Neural cell (in vitro differentiated cells): Measurements from ENCODE around the gene RASEF. TPM values are rescaled to one million over a fixed set of nuclear protein-coding genes. Genes with fewer than 3 reads are reported as not detected.

Experiments
- H2AFZ ChIP-seq: fragments of 200-600, 300-800 bp; sonication (generic), shearing (Covaris generic); 2 replicates; pipeline ENCODE4 v1.6.0; 2014; ENCODE audit warnings: low read depth, mild to moderate bottlenecking, antibody characterized with exemption, low read length, moderate library complexity
- H3F3A ChIP-seq: fragments of 200-600 bp; shearing (Covaris generic); 2 replicates; pipeline ENCODE4 v1.6.1; 2016; ENCODE audit warnings: mild to moderate bottlenecking, moderate library complexity, mixed read lengths, antibody characterized with exemption, low read length; ENCODE audit not compliant: insufficient read depth, poor library complexity, severe bottlenecking
- H3K27ac ChIP-seq: fragments of 200-600, 300-800 bp; sonication (generic), shearing (Covaris generic); 2 replicates; pipeline ENCODE4 v1.5.1; 2014; ENCODE audit warnings: mild to moderate bottlenecking, low read length, moderate library complexity
- H3K27me3 ChIP-seq: fragments of 300-800, 200-600 bp; sonication (generic), shearing (Covaris generic); 2 replicates; pipeline ENCODE4 v1.6.0; 2014; ENCODE audit warnings: mild to moderate bottlenecking, low read depth, low read length, moderate library complexity; ENCODE audit not compliant: insufficient read depth
- H3K36me3 ChIP-seq: fragments of 300-800, 200-600 bp; sonication (generic), shearing (Covaris generic); 2 replicates; pipeline ENCODE4 v1.5.1; 2014; ENCODE audit warnings: mild to moderate bottlenecking, antibody characterized with exemption, low read length, moderate library complexity; ENCODE audit not compliant: insufficient read depth
- H3K4me2 ChIP-seq: fragments of 300-800, 200-600 bp; sonication (generic), shearing (Covaris generic); 2 replicates; pipeline ENCODE4 v1.6.0; 2014; ENCODE audit warnings: mild to moderate bottlenecking, low read length
- H3K4me3 ChIP-seq: fragments of 300-800, 200-600 bp; sonication (generic), shearing (Covaris generic); 2 replicates; pipeline ENCODE4 v1.5.1; 2014; ENCODE audit warnings: mild to moderate bottlenecking, low read length, moderate library complexity
- H3K79me2 ChIP-seq: fragments of 200-600 bp; shearing (Covaris generic); replicated peaks from 2 replicates; pipeline ENCODE4 v1.6.0; 2014; ENCODE audit warnings: mild to moderate bottlenecking, low read length, moderate library complexity; ENCODE audit not compliant: insufficient read depth
- H3K9ac ChIP-seq: fragments of 300-800, 200-600 bp; sonication (generic), shearing (Covaris generic); 2 replicates; pipeline ENCODE4 v1.6.1; 2016; ENCODE audit warnings: mild to moderate bottlenecking, low read length, mixed read lengths
- H3K9me2 ChIP-seq: fragments of 200-600 bp; shearing (Covaris generic); 2 replicates; pipeline ENCODE4 v1.6.1; 2016; ENCODE audit warnings: mild to moderate bottlenecking, low read length, mixed read lengths; ENCODE audit not compliant: insufficient read depth
- H3K9me3 ChIP-seq: fragments of 200-600, 300-800 bp; sonication (generic), shearing (Covaris generic); 2 replicates; pipeline ENCODE4 v1.6.1; 2016; ENCODE audit warnings: mild to moderate bottlenecking, mixed run types, low read length, moderate library complexity, mixed read lengths
- H4K20me1 ChIP-seq: fragments of 200-600 bp; shearing (Covaris generic); 2 replicates; pipeline ENCODE4 v1.6.1; 2016; ENCODE audit warnings: mild to moderate bottlenecking, mixed run types; ENCODE audit not compliant: insufficient read depth
- EP300 ChIP-seq: fragments of 450-650 bp; conservative IDR thresholded peaks from 2 replicates; pipeline ENCODE4 v1.6.1; 2014; ENCODE audit warnings: antibody characterized with exemption, mild to moderate bottlenecking, moderate library complexity; ENCODE audit not compliant: poor library complexity, severe bottlenecking
- EZH2 ChIP-seq: fragments of 200-600, 300-800 bp; shearing (Covaris generic), sonication (generic); IDR thresholded peaks from 2 replicates; pipeline ENCODE4 v1.6.1; 2014; ENCODE audit warnings: antibody characterized with exemption, low read length, borderline replicate concordance, mild to moderate bottlenecking; ENCODE audit not compliant: insufficient read depth, poor library complexity, severe bottlenecking
- POLR2AphosphoS5 ChIP-seq: IDR thresholded peaks from 2 replicates; pipeline ENCODE4 v1.6.1; 2012
- RAD21 ChIP-seq: fragments of 450-650 bp; conservative IDR thresholded peaks from 2 replicates; pipeline ENCODE4 v1.6.1; 2014; ENCODE audit warnings: antibody characterized with exemption, mild to moderate bottlenecking, moderate library complexity
- polyA plus RNA-seq: library from polyadenylated mRNA; depleted of rRNA; stranded (reverse); fragments of >200 nt; gene quantifications from 2 replicates; pipeline ENCODE4 v1.2.3, GENCODE V29; 2014
- TF ChIP-seq, protein P1 (sequence below): fragments of 450-650 bp; IDR thresholded peaks from 2 replicates; pipeline ENCODE4 v1.5.1; 2014; ENCODE audit warnings: antibody characterized with exemption, mild to moderate bottlenecking, moderate library complexity; ENCODE audit not compliant: poor library complexity, severe bottlenecking

RASEF gene
- polyA plus RNA-seq, 1 donor from 2014 or later: 0.12 TPM

DNA sequence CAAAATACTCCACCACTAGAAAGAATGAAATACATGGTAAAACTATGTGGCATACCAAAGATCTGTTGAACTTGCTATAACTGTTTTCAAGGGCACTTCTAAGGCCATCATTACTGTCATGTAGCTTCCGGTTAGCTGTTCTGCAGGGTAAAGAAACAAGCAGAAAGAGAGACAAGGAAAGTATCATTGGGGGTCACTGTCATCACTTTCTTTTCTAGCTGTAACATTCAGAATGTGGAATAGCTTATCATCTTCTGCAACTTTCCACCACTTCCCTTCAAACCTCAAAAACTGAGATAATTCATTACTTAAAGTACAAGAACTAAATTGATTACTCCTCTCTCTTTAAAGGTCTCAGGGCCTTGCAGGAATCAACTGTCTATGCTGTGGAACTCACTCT lies 57.6 kb downstream of the RASEF start:
- no peaks in the 10 kb centered on the region for H3K9me3 ChIP-seq
- no peaks in the 10 kb centered on the region for H3F3A ChIP-seq
- H3K4me3 ChIP-seq: no peak overlapping the region
- H3K9ac ChIP-seq: no peak overlapping the region
- H2AFZ ChIP-seq: no peak overlapping the region
- no peaks in the 10 kb centered on the region for H3K27me3 ChIP-seq
- H3K36me3 ChIP-seq: no peaks in the 10 kb centered on the region
- no peaks in the 10 kb centered on the region for H3K79me2 ChIP-seq
- no peaks in the 10 kb centered on the region for H4K20me1 ChIP-seq
- H3K9me2 ChIP-seq: no peaks in the 10 kb centered on the region
- no peak overlapping the region for H3K27ac ChIP-seq
- no peak overlapping the region for H3K4me2 ChIP-seq
- no peak for TF ChIP-seq RAD21

DNA sequence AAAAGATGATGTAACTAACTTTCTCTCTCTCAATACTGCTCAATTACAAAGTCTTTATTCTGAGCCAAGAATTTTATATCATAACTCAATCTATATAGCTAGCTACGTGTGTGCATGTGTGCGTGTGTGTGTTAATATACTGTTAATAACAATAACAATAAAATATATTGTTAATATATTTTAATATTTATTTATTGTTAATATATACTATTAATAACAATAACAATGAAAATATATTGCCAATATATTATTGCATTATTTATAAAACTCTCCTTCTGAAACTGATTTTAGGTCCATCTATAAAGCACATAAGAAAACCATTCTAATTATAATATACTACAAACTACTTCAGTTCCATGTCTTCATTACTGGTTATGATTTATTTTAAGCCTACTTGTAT lies 60.6 kb downstream of the RASEF start:
- no peak for TF ChIP-seq RAD21
- H2AFZ ChIP-seq: no peak overlapping the region
- H3K27ac ChIP-seq: no peak overlapping the region
- H3F3A ChIP-seq: no peaks in the 10 kb centered on the region
- no peaks in the 10 kb centered on the region for H3K36me3 ChIP-seq
- H3K4me2 ChIP-seq: no peak overlapping the region
- H3K79me2 ChIP-seq: no peaks in the 10 kb centered on the region
- H3K27me3 ChIP-seq: no peaks in the 10 kb centered on the region
- no peak overlapping the region for H3K4me3 ChIP-seq
- H3K9me3 ChIP-seq: no peaks in the 10 kb centered on the region
- no peaks in the 10 kb centered on the region for H3K9me2 ChIP-seq
- no peaks in the 10 kb centered on the region for H4K20me1 ChIP-seq
- H3K9ac ChIP-seq: no peak overlapping the region

DNA sequence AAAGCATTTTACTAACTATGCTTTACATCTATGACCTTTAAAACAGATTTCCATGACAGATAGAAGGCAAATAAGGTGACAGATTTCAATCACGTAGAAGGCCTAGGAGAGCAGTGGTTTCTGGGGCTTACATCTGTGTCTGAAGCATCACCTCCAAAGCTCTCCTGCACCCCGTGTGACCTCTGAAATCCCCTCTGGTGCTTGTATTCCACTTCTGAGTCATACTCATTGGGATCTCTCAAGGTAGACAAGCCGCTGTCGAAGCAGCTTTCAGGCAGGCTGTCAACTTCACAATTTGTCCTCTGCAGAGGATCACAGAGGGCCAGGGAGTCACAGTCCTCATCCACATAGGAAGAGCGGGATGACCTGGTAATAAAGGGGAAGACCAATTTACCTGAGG lies 62.2 kb downstream of the RASEF start:
- H3F3A ChIP-seq: no peaks in the 10 kb centered on the region

DNA sequence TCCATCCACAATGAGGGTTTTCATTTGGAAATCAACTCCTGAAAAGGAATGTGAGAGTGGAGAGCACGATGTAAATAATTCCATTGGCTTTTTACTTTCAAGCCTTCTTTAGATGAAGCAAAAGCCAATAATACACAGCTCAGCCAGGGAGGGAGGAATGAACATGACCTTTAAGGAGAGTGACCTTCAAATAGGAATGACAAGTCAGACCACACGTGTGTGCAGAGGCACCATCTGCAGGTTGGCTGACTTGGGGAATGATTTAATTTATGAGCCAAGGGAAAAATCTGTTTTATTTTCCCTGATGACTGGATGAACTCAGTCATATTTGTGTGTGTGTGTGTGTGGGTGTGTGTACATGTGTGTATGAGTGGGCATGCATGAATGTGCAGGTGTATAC lies 64.5 kb downstream of the RASEF start:
- Histone ChIP-seq H3K27me3 (no peaks in the 10 kb centered on the region), H3K36me3 (no peaks in the 10 kb centered on the region), H3K4me3 (no peak overlapping the region), H2AFZ (no peak overlapping the region), H3F3A (no peaks in the 10 kb centered on the region), H3K27ac (no peak overlapping the region), H4K20me1 (no peaks in the 10 kb centered on the region), H3K9me2 (no peaks in the 10 kb centered on the region), H3K79me2 (no peaks in the 10 kb centered on the region), H3K9me3 (no peaks in the 10 kb centered on the region), H3K9ac (no peak overlapping the region), H3K4me2 (no peak overlapping the region)
- TF ChIP-seq, protein P1, sequence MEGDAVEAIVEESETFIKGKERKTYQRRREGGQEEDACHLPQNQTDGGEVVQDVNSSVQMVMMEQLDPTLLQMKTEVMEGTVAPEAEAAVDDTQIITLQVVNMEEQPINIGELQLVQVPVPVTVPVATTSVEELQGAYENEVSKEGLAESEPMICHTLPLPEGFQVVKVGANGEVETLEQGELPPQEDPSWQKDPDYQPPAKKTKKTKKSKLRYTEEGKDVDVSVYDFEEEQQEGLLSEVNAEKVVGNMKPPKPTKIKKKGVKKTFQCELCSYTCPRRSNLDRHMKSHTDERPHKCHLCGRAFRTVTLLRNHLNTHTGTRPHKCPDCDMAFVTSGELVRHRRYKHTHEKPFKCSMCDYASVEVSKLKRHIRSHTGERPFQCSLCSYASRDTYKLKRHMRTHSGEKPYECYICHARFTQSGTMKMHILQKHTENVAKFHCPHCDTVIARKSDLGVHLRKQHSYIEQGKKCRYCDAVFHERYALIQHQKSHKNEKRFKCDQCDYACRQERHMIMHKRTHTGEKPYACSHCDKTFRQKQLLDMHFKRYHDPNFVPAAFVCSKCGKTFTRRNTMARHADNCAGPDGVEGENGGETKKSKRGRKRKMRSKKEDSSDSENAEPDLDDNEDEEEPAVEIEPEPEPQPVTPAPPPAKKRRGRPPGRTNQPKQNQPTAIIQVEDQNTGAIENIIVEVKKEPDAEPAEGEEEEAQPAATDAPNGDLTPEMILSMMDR: no peak
- TF ChIP-seq EP300 (no peak), POLR2AphosphoS5 (no peak), EZH2 (no peak)

More for the DNA sequence above, 62.2 kb downstream of the RASEF start:
- Histone ChIP-seq H3K4me2 (no peak overlapping the region), H3K79me2 (no peaks in the 10 kb centered on the region), H4K20me1 (no peaks in the 10 kb centered on the region), H3K9ac (no peak overlapping the region), H3K9me2 (no peaks in the 10 kb centered on the region), H3K27me3 (no peaks in the 10 kb centered on the region), H3K4me3 (no peak overlapping the region), H2AFZ (no peak overlapping the region), H3K27ac (no peak overlapping the region), H3K9me3 (no peaks in the 10 kb centered on the region), H3K36me3 (no peaks in the 10 kb centered on the region)
- TF ChIP-seq RAD21 (no peak), EP300 (peak; percentile 38)
